ENCODE measurements around the gene PPP1R14D. TPM values are rescaled to one million over a fixed set of nuclear protein-coding genes. Genes with fewer than 3 reads are reported as not detected.

PPP1R14D gene
- total and polyA plus RNA-seq, 2 of the 8 experiments (the other 6 are each of a cell fraction or from before 2014, with no cell fraction given): not detected

GRCh38 chr15:40847223-40847961 is 18.9 kb upstream of the PPP1R14D start (continued):
- TF ChIP-seq SIN3A (conservative IDR thresholded peaks at IDR 0.05 in 1 of 2, IDR thresholded peaks at IDR 0.05 in 1 of 2; ENCODE audit: low read depth in 1 of 2, low read length in 2 of 2): 0 out of 4 replicates have a peak, but pooled peaks of 1 of the 2 experiments have one; percentile 37
- no peak for TF ChIP-seq BACH1 (IDR thresholded peaks at IDR 0.05; ENCODE audit: low read length)
- TF ChIP-seq JUND (IDR thresholded peaks at IDR 0.05; ENCODE audit: low read length): no peak
- no peak for TF ChIP-seq ZNF274 (IDR thresholded peaks at IDR 0.05; ENCODE audit: borderline replicate concordance, extremely low read depth, low read length)
- TF ChIP-seq YY1 (IDR thresholded peaks at IDR 0.05; ENCODE audit: low read depth, low read length): no peak
